GM19452 (cell line): Measurements from ENCODE around the gene GAB2.
A peak's percentile ranks its signal among the peaks of the same experiment; 100 is the strongest.

ENCODE experiments used
- ATAC-seq: cut with Tn5 transposase; IDR thresholded peaks from one replicate; pipeline ENCODE4 v1.9.1; 2021; ENCODE audit not compliant: unreplicated experiment

The GAB2 gene

DNA sequence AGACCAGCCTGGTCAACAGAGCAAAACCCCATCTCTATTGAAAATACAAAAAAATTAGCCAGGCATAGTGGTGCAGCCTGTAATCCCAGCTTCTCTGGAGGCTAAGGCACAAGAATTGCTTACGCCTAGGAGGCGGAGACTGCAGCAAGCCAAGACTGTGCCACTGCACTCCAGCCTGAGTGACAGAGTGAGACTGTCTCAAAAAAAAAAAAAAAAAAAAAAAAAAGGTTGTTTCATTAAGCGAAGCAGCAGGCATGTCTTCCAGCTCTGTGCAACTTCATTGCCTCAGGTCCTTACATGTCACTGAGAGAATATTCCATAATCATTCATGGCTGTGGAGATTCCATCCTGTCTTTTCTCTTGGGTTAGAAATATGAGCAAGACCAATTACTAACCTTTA is 16.9 kb downstream of the GAB2 start:
- ATAC-seq = no peak

DNA sequence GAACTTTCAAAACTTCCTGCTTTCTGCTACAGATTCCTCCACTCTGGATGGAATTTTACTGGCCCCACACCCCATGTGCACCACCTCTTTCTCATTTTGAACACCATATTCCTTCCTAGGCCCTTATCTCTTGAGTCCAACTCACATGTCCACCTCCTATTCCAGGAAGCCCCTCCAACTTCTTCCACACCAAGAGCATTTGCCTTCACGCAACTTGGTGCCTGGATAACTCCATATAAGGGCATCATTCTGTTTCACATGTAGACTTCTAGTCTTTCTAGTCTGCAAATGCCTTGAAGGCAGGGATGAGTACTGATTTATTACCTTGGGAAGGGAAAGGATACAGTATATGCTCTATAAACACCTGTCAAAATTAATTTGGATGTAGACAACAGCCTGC is 17.5 kb downstream of the GAB2 start:
- no peak for ATAC-seq

DNA sequence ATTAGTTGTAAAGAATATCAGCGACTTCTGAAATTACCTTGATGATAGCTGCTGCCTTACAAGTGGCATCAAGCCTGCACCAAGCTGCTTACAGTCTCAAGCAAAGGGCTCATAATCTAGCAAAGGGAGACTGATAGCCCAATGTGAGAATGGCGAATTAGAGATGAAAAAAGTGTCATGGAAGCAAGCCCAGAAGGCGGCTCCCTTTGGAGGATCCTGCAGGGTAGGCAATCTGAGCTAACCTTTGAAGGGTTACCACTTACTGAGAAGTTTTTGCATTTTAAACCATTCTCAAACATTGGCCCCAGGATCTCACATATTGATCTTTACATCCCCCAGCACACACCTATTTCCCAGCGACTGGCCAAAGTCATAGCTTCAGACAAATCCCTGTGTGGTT is 18.5 kb downstream of the GAB2 start:
- ATAC-seq = no peak

DNA sequence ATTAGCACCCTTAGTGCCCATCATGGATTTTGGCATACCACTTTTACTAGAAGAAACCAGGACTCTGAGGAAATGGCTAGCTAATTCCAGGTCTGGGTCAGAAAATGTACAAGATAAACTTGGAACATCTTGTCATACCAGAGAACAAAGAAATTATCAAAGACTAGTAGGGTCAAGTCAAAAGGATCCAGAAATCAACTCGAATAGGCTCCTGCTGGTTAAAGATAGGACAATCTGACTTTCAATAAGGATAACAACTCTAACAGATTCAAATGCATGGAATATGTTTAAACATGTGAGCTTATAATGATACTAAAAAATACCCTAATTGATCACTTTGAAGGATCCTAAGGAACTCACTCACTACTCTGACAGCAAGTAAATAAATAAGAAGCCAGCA is 18.9 kb downstream of the GAB2 start:
- no peak for ATAC-seq

DNA sequence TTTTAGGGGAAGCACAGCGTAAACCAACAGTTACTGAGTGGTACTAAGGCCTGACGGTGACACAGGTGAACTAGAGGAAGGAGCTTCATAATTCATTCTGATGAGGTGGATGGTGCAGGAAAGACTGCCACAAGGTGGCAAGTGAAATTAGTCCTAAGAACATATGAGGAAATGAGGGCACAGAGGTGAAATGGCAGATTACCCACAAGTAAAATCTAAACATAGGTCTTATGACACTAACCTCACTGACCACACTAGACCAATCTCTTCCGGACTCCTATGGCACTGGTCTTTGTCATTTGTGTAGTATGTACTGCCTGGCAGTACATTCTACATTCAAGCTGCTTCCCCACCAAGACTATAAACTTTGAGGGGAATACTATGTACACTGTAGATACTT is 20.2 kb downstream of the GAB2 start:
- peak; percentile 86 for ATAC-seq

DNA sequence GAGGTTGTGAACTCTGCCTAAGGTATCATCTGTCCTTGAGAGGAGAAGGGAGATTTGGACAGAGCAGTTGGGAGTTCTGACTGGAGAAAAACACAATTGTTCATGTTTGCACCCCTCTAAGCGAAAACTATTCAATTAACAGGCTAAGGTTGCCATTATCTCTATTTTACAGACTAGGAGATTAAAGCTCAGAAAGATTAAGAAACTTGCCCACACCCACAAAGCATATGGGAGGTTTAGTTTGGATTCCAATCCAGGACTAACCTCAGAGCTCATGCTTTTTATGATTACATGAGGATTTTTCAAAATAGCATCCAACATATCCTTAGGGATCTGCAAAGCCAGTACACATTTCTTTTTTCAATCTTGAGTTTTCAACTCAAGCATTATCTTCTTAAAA is 22.0 kb downstream of the GAB2 start:
- ATAC-seq = no peak

DNA sequence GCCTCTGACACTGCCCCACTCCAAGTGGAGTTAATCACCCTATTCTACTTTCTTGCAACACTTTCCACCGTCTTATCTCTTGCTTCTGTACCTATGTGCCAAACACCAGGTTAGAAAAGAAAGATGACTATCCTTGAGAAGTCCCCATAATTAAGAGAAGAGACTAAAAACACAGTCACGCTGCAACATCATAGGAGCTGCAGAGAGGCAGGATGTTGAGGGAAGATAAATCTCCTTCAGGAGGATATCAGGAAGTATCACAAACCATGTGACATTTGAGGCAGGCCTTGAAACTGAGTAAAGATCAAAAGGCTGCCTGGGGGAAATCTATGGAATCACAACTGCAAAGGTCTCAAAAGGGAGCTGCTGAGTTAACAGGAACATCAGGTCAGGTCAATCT is 24.8 kb downstream of the GAB2 start:
- no peak for ATAC-seq

DNA sequence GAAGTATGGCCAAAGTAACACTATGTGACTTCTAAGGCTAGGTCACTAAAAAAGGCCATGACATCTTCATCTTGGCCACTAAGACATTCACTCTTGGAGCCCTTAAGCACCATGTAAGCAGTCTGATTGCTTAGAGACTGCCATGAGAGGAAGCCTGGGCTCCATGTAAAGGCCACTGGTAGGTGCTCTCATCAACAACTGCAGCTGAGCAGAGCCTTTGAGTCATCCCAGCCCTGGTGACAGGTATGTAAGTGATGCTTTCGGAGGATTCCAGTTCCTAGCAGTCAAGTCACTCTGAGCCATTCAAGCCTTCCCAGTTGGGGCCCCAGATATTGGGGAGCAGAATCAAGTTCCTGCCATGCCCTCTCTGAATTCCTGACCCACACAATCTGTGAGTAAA is 26.2 kb downstream of the GAB2 start:
- ATAC-seq = no peak

DNA sequence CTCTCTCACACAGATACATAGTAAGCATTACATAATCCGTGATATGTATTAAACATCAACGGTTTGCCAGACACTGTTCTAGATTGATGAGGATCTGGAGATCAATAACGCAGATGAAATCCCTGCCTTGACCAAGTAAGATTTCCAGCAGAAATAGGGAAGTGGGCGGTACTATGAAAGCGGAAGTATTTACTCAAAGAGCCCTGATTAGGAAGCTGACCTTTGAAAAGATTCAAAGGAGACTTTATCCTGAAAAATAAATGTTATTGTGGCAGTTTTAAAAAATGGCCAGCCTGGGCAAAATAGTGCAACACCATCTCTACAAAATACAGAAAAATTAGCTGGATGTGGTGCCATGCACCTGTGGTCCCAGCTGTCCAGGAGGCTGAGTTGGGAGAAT is 26.8 kb downstream of the GAB2 start:
- ATAC-seq = no peak

DNA sequence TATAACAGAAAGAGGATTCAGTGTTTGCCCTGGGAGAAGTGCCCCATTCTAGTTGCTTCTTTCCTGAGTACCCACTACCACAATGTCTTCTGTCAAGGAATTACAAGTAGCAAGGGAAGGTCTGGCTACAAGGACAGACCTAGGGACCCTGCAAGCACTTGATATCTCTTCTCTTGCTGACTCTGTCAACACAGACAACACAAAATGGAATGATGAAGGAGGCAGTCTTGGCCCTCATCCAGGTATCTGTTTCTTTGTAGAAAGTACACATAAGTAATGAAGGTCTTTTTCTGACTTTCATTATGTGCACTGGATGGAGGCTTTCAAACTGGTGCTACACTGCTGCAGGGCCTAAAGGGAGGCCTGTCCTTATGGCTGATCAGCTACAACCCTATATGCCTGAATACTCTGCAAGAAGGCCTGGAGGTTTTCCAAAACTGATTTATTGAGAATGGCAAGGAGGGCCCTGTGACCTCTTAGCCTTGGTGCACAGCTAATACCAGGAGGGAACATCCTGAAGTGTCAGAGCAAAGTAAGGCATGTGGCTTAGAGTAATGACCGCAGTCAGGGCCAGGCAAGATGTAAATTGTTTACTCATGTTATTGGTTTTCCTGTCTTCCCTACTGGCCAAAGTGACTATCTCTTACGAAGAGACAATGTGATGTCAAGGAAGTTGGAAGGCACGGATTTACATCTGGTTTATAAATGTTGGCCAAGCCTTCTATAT is 31.2 kb downstream of the GAB2 start:
- no peak for ATAC-seq

DNA sequence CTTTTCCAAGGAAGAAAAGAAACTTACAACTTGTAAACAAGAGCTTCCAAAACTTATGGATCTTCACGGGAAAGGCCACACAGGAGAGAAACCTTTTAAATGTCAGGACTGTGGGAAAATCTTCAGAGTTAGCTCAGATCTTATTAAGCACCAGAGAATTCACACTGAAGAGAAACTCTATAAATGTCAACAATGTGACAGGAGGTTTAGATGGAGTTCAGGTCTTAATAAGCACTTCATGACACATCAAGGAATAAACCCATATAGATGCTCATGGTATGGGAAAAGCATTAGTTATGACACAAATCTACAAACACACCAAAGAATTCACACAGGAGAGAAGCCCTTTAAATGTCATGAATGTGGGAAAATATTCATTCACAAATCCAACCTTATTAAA is 32.4 kb downstream of the GAB2 start:
- ATAC-seq = no peak

DNA sequence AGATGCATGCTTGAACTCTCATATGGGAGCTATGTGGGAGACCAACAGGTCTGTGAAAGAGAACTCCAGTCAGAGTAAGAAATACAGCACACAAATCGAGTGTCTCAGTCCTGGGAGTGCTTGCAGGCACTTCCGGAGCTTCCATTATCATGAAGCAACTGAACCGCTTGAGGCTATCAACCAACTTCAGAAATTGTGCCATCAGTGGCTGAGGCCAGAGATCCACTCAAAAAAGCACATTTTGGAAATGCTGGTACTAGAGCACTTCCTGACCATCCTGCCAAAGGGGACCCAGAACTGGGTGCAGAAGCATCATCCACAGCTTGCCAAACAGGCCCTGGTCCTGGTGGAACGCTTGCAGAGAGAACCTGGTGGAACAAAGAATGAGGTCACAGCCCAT is 33.4 kb downstream of the GAB2 start:
- no peak for ATAC-seq

DNA sequence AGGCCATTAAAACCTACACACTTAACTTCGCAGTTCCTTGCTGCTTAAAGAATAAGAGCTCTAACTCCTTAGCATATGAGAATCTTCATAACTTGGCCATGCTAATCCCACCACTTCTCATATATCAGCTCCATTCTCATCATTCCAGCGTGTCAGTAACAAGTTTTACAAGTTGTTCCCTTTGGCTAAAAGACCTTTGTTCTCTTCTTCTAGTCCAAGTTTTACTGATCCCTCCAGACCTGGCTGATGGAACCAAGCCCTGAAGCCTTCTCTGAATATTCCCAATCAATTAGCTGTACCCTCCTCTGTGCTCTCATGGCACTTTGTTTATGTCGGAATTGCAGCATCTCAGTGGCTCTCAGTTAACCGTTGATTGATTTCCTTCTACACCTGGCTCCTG is 35.8 kb downstream of the GAB2 start:
- ATAC-seq = no peak

DNA sequence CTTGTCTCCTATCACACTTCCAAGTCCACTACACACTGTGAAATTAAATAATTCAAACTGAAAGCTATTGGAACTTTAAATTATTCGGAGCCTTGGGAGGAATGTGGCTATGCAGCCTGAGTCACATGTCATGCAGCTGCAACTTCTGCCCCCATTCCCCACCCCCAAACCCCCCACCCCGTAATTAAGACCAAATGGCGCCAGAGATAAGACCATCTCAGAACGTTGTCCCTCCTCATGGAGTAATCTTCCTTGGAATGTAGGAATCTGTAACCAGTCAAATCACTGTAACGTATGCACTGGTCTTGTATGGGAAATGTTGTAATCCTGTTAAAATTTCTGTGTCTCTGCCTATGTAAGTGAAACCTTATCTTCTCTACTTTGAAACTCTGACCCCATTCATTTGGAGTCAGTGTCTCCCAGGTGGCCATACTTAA is 37.0 kb downstream of the GAB2 start:
- no peak for ATAC-seq

DNA sequence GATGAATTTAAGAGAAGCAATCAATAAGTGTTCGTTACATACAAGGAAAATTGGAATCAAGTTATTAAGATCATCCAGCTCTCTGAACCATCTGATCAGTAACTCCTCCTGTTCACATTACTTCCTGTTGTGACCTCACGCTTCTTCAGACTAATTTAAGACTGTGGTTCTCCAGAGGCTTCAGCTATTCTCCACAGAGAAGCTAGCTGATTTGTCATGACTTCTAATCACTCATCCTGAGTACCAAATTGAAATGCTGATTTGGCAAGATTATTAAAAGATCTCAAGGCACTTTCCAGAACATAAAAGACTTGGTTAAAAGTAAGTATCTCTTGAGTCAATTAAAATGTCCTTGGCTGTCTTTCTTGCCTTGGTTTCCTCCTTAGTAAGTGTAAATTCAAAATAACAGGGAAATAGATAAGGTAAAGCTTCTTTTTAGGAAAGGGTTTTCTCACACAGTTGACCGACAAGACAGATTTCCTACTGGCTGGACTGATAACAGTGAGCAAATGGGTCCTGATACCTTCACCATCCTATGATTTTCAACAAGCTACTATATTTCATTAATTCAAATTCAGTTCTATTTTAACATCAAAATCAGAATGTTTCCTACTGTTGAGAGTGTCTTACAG is 38.5 kb downstream of the GAB2 start:
- no peak for ATAC-seq

DNA sequence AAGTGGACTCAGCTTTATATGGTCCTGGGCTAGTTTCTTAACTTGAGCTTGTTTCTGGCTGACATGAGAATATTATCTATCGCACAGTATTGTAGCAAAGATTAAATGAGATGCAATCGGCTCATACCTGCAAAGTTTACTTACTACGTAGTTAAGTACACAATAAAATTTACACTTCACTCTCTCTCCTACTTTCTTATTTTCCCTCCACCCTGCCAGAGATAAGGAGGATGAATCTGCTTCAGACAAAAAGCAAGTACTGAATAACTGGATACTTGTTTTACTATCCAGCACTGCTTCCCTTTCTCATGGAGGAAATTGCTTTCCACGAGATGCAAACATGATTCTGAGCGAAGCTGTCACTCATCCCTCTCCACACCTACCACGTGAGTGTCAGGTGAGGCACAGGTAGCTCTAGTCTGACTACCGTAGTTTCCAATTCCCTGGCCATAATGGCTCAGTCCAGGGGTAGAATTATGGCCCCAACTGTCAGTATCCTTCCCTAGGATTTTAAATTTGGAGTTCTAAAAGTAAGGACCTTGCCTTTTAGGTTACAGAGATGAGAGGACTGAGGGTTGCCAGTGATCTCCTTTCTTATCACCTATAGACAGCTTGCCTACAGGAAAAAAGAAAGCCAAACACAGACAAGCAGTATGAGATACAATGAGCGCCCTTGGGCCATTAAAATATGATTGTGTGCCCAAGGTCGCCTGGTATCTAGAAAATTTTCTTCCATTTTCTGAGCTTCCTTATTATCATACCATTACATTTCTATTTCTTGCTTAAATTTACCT is 39.8 kb downstream of the GAB2 start:
- no peak for ATAC-seq

DNA sequence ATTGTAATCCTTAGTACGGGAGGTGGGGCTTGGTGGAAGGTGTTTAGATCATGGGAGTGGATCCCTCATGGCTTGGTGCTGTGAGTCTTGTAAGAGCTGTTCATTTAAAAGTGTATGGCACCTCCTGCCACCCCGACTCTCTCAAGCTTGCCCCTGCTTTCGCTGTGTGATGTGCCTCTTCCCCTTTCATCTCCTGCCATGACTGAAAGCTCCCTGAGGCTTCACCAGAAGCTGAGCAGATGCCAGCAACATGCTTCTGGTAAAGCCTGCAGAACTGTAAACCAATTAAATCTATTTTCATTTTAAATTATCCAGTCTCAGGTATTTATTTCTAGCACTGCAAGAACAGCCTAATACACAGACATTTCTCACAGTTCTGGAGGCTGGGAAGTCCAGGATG is 40.8 kb downstream of the GAB2 start:
- no peak for ATAC-seq

DNA sequence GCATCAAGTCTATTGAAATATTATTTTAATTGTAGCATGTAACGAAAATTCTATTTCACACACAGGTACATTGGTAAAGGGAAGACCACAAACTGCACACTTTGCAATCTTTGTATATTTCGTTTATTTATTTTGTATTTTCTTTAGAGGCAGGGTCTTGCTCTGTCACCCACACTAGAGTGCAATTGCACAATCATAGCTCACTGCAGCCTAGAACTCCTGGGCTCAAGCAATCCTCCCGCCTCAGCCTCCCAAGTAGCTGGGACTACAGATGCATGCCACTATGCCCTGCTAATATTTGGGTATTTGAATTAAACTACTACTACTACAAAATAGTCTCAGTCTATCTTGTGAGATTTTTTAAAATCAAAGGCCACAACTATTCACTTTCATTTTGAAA is 42.7 kb downstream of the GAB2 start:
- no peak for ATAC-seq

DNA sequence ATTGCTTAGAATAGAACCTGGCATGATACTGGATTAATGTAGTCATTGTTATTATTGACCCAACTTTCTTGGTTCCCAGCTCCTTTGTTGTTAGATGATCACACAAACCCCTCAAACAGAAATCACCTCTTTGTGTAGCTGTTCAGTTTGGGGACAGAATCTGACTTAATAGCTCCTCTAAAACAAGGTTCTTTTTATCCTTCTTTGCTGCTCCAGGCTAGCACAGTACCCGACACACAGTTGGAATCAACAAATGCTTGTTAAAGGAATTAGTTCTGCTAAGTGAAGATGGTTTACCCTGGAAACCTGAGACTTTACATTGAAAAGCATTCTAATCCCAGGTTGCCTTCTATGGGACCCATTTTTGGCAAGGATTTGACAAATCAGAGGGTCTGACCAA is 43.9 kb downstream of the GAB2 start:
- no peak for ATAC-seq

DNA sequence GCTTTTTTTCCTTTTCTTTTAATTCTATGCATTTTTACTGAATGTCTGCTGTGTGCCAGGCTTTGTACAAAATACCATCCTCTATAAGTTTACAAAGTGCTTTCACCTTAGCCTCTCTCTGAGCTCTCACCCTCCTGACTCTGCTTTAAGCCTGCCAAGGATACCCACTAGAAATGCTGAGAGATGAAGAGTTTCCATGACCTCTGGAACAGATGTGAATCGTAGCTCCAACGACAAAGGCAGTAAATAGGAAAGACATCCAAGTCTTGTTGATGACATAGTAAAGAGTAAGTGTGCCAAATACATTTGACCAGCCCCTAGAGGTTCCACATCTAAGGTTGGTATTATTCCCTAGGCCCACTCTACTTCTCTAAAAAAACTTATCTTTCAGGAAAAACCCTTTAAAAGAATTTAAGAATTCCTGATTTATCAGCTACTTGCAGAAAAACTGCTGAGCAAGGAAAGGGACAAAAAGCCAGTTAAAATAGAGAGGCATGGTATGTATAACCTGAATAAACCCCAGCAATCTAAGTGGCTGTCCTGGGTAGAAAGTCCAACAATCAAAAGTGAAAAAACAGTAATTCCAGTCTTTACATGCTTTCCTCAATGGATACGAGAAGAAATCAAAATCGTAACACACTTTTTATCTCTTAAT is 45.4 kb downstream of the GAB2 start:
- no peak for ATAC-seq

DNA sequence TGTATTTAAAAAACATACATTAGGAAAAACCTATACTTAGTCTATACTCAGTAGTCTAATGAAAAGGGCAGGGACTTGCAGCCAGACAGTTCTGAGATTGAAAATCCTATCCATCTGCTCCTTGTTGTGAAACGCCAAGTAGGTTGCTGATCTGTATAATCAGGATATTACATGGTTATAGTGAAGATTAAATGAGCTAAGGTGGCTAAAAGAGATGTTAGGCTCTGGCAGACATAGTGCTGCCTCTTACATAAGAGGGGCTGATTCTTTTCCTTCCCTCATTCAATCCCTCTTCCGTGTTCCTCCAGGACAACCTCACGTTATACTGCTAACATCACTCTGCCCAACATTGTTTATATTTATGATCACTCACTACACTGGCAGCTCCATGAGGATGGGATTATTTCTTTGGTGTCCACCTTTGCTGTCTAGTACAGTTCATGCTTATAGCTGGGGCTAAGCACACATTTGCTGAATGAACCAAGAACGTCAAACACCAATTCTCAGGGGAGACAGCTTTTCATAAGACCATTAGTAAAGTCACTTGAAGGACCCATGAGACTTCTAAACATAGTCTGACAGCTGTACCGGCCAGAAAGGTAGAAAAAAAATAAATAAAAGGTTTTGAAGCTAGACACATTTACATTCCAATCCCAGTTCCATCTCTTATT is 46.3 kb downstream of the GAB2 start:
- no peak for ATAC-seq
